HG03175 (cell line): Measurements from ENCODE around the gene PSME3IP1.
"Not testable (repeated sequence)": the region's sequence is repeated elsewhere in the genome, so short reads cannot be mapped to it uniquely, and the experiment has no call there.

Source experiments
- ATAC-seq: cut with Tn5 transposase; IDR thresholded peaks from one replicate; pipeline ENCODE4 v1.9.1; 2021; ENCODE audit warnings: mild to moderate bottlenecking, moderate library complexity; ENCODE audit not compliant: unreplicated experiment

The PSME3IP1 gene

DNA sequence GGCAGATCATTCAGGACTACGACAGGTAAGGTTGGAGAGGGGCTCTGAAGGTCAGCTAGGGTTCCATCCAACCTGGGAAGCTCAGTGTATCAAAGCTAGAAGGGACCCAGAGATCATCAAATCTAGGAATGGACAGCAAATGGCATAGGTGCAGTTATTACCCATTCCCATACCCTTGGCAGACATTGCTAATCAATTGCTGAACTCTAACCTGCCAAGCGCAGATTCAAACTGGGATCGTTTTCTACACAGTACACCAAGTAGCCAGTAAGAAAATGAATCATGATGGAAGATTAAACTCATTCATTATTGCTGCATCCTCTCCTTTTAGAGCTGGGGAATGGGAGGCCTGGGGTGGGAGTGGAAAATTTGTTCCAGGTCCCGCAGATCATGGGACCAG, 59.9 kb downstream of the PSME3IP1 start:
- ATAC-seq, result no peak

GRCh38 chr16:57125376-57125775, 60.5 kb downstream of the PSME3IP1 start:
- no peak for ATAC-seq

- ATAC-seq, result no peak
Measured at GRCh38 chr16:57123974-57124674, 61.7 kb downstream of the PSME3IP1 start.

DNA sequence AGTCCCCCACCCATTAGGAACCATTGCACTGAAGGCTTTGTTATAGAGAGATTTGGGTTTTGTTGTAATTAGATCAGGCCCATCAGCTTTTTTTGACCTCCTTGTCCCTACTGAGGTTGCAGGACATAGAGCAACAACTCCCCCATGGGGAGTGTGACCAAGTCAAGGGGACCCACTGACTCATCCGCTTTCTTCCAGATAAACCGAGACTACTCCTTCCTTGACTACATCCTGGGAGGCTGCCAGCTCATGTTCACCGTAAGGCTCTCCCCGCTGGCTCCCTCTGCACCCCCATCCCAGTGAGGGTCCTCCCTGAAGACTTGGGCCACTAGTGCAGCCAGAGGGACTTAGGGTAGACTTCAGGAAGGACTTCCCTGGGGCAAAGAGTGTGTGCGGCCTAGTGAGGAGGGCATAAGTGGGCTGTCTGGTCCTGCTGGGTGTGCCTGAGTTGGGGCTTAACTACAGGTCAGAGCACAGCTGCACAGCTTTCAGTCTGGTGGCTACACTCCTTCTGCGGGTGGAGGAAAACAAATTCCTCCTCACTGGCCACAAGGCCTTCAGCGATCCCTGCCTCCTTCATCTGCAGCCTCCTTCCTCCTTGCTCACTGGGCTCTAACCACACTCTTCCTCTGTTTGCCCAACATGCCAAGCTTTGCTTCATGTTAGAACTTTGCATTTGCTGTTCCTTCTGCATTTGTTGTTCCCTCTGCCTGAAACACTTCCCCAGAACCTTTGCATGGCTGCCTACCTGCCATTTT, 62.4 kb downstream of the PSME3IP1 start:
- no peak for ATAC-seq

- no peak for ATAC-seq
Measured at GRCh38 chr16:57118461-57119084, 67.3 kb downstream of the PSME3IP1 start.

- no peak for ATAC-seq
Measured at GRCh38 chr16:57115514-57116182, 70.2 kb downstream of the PSME3IP1 start.

DNA sequence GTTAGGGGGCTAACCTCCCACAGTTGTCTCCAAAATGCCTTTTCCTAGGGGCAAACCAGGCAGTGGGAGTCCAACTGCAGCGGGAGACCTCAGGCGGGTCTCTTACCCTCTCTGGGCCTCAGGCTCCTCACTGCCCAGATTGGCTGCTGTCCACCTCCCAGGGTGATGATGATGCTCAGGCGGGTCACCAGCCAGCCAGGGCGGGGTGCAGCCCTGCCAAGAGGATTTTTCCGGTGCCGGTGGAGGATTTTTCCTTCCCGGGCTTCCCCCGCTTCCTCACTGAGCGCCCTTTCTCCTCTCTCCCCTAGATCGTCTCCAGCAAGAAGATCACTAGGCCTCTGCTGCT, 70.7 kb downstream of the PSME3IP1 start:
- no peak for ATAC-seq

GRCh38 chr16:57113664-57114063, 72.2 kb downstream of the PSME3IP1 start:
- ATAC-seq, result no peak

DNA sequence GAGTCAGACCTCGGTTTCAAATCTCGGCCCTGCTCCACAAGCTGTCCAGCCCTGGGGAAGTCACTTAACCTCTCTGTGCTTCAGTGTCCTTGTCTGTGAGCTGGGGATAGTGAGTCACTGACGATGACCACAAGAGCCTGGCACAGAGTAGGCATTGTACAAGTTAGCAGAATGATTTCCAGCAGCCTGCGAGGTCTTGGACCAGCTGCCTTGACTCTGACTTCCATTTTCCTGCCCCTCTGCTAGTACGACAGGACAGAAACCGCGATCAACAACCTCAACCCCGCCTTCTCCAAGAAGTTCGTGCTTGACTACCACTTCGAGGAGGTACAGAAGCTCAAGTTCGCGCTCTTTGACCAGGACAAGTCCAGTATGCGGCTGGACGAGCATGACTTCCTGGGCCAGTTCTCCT, 72.8 kb downstream of the PSME3IP1 start:
- no peak for ATAC-seq

DNA sequence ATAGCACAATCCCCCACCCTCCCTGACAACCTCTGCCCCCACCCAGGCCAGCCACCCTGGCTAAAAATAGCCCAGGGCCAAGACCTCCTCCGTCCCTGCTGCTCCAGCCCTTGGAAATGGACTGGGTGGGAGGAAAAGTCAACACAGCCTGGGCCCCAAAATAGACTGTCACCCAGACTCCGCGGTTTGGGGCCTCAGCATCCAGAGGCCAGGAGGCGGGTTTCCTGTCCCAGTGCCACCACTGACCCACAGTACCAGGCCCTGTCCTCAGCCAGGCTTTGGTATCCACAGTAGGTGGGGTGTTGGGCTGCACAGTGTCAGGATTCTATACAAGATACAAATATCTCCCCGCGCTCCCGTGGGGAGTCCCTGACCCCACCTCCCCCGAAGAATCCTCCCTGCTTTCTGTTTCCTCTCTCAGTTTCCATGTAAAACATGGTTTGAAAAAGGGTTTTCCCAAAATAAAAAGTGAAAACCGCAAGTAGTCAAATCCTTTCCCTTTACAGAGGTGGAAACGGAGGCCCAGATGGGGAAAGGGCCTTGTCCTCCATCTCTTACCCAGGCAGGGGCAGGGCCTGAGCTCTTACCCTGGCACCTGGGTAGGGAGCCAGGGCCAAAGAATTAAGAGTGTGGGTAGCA, 73.3 kb downstream of the PSME3IP1 start:
- ATAC-seq, result no peak

GRCh38 chr16:57111420-57111819, 74.4 kb downstream of the PSME3IP1 start:
- ATAC-seq, result no peak

GRCh38 chr16:57110937-57111336, 74.9 kb downstream of the PSME3IP1 start:
- ATAC-seq, result no peak

- ATAC-seq, result not testable (repeated sequence)
Measured at GRCh38 chr16:57109259-57110105, 76.4 kb downstream of the PSME3IP1 start.

- no peak for ATAC-seq
Measured at GRCh38 chr16:57108432-57108831, 77.4 kb downstream of the PSME3IP1 start.

- no peak for ATAC-seq
Measured at GRCh38 chr16:57107321-57107922, 78.4 kb downstream of the PSME3IP1 start.

- ATAC-seq, result no peak
Measured at GRCh38 chr16:57106767-57107166, 79.1 kb downstream of the PSME3IP1 start.

DNA sequence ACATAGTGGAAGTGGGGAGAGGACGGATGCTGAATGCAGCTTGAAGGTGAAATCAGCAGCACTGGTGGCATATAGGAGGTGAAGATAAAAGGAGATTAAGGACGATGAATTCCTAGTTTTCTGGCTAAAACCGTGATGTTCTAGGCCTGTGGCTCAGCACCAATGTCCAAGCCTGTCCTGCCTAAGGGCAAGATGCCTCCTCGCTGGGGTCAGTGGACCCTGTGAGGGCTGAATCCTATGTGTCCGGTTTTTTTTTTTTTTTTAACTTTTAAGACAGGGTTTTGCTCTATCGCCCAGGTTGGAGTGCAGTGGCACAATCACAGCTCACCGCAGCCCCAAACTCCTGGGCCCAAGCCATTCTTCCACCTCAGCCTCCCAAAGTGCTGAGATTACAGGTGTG, 80.7 kb downstream of the PSME3IP1 start:
- ATAC-seq, result no peak

DNA sequence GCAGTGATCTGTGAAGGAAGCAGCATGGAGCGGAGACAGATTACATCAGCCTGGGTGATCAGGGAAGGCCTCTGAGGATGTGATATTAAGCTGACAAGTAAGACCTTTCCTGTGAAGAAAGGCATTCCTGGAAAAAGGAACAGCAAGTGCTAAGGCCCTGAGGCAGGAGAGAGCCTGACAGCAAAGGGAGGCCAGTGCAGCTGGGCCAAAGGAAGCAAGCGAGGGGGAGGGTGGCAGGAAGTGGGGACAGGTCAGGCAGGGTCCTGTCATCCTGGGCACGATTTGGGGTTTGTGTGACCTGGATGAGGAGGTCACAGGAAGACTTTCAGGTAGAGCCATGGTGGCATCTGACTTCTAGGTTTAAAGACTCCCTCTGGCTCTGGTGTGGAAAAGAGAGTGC, 81.1 kb downstream of the PSME3IP1 start:
- no peak for ATAC-seq

DNA sequence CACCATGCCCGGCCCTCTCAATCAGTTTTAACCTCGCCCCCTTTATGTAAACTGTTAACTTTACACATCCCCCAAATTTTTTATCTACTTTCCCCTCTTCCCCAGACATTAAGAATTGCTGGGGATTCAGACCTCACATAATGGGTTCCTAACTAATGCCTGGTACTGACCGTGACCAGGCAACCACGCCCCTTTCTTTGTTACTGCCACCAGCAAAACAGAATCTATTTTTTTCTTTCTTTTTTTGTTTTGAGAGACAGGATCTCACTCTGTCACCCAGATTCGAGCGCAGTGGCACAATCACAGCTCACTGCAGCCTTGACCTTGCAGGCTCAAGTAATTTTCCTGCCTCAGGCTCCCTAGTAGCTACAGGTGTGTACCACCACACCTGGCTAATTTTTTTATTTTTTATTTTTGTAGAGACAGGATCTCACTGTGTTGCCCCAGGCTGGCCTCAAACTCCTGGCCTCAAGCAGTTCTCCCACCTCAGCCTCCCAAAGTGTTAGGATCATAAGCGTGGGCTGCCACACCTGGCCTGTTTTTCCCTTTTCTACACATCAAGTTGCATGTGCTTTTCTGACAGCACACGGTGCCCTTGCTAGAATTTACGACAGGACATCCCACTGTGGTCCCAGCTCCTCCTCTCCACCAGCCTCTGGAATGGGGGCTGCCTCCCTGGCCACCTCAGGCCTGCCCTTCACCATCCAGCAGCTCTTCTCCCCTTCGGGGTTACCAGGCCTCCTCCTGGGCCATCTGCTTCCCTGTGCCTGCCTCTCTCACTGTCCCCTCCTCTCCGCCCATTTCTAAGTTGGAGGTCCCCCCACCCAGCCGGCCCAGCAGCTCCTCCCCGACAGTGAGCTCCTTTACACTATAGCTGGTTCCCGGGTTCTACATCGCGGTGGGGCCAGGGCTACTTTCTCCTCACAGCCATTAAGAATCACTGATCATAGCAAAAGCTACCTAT, 82.7 kb downstream of the PSME3IP1 start:
- ATAC-seq, result no peak
